Kidney epithelial cell (primary cell): Measurements from ENCODE around the gene PGF. TPM values are rescaled to one million over a fixed set of nuclear protein-coding genes. Genes with fewer than 3 reads are reported as not detected.

Experiments
- DNase-seq: peaks from one replicate; pipeline ENCODE4 v3.0.0-alpha.2; 2010; ENCODE audit warnings: low read depth
- H3K27me3 ChIP-seq: 2 replicates; pipeline ENCODE4 v1.6.0; 2011; ENCODE audit warnings: low read length; ENCODE audit not compliant: control insufficient read depth, insufficient read depth
- H3K36me3 ChIP-seq: 2 replicates; pipeline ENCODE4 v1.5.1; 2011; ENCODE audit warnings: low read length; ENCODE audit not compliant: control insufficient read depth, insufficient read depth
- H3K4me3 ChIP-seq: 2 replicates; pipeline ENCODE4 v1.5.1; 2011; ENCODE audit warnings: low read depth, mild to moderate bottlenecking, control low read depth, low read length
- total RNA-seq: library from RNA; depleted of rRNA; stranded (reverse); fragments of >200 nt; gene quantifications from 2 replicates; pipeline ENCODE4 v1.2.3, GENCODE V29; 2015
- TF ChIP-seq, protein P1 (sequence below): IDR thresholded peaks from 2 replicates; pipeline ENCODE4 v1.5.1; 2011; ENCODE audit warnings: mild to moderate bottlenecking, moderate library complexity, low read length, control low read depth, inconsistent platforms; ENCODE audit not compliant: insufficient read depth, poor library complexity, severe bottlenecking

The PGF gene
- total RNA-seq, 1 donor from 2014 or later = 11.2 TPM

GRCh38 chr14:74982661-74983060, 27.3 kb upstream of the PGF start:
- Histone ChIP-seq H3K4me3 (no peak overlapping the region), H3K27me3 (no peaks in the 10 kb centered on the region), H3K36me3 (no peaks in the 10 kb centered on the region)
- TF ChIP-seq, protein P1, sequence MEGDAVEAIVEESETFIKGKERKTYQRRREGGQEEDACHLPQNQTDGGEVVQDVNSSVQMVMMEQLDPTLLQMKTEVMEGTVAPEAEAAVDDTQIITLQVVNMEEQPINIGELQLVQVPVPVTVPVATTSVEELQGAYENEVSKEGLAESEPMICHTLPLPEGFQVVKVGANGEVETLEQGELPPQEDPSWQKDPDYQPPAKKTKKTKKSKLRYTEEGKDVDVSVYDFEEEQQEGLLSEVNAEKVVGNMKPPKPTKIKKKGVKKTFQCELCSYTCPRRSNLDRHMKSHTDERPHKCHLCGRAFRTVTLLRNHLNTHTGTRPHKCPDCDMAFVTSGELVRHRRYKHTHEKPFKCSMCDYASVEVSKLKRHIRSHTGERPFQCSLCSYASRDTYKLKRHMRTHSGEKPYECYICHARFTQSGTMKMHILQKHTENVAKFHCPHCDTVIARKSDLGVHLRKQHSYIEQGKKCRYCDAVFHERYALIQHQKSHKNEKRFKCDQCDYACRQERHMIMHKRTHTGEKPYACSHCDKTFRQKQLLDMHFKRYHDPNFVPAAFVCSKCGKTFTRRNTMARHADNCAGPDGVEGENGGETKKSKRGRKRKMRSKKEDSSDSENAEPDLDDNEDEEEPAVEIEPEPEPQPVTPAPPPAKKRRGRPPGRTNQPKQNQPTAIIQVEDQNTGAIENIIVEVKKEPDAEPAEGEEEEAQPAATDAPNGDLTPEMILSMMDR = no peak
- DNase-seq = no peak

DNA sequence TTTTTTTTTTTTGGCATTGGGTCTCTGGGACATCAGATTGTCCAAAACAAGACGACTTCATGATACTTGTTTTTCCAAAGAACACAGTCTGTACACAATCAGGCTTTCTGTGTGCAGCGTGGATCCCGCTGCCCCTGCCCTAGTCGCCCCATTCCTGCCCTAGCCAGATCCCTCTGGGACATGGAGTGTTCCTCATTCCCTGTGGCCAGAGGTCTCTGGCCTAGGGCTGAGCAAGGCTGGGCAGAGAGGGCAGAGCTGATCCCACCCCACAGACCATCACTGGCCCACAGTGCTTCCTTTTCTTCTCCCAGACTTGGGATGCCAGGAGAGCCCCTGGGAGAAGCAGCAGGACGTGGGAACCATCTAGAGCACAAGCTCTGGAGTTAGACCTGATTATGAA, 26.4 kb upstream of the PGF start:
- TF ChIP-seq, protein P1 = no peak

DNA sequence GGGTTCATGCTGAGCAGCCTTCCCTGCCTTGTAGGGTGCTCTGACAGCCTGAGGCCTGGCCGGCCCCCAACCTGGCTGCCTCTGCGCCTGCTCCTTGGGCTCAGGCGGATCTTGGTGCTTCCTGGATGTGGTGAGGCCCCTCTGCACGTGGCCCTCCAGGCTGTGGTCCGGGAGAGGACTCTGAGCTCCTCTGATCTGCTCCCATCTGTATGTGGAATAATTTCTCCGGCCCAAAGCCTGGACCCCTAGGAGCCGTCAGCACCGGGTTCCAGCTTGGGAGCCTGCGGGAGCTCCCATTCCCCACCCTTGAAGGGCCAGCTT, 26.0 kb upstream of the PGF start:
- no peaks in the 10 kb centered on the region for H3K27me3 ChIP-seq
- TF ChIP-seq, protein P1 = no peak
- H3K36me3 ChIP-seq = no peaks in the 10 kb centered on the region
- DNase-seq = no peak
- H3K4me3 ChIP-seq = no peak overlapping the region

More for the DNA sequence above, 26.4 kb upstream of the PGF start:
- DNase-seq = no peak
- Histone ChIP-seq H3K36me3 (no peaks in the 10 kb centered on the region), H3K4me3 (no peak overlapping the region), H3K27me3 (no peaks in the 10 kb centered on the region)

DNA sequence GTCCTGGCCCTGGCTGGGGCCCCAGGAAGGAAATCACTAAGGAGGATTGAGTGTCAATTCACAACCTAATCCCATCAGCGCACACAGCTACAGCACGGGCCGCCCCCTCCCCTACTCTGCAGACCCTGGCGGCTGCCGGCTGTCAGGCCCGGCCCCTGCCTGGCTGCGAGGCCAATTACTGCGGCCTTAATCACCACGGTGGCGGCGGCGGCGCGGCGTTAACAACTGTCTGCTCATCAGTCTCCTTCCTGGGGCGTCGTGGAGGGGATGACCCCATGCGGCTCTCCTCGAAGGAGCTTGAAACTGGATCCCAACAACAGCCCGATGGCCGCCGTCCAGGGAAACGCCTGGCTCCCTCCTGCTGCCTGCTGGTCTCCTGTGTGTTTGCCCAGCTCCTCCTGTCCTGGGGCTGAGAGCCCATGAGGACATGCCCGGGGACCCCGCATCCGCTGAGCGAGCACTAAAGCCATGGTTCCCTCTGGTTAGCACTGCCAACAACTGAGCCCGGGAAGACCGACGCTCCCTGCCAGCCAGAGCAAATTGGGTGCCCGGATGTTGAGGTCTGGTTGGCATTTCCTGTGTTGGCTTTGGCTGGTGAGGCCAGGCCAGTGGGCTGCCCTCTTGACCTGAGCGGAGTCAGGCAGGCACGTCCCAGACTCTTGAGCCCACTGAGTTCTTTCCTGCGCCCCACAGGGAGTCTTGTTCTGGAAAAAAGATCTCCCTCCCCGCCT, 25.5 kb upstream of the PGF start:
- DNase-seq = no peak
- H3K27me3 ChIP-seq = no peaks in the 10 kb centered on the region
- H3K4me3 ChIP-seq = no peak overlapping the region
- H3K36me3 ChIP-seq = no peaks in the 10 kb centered on the region
- TF ChIP-seq, protein P1 = no peak

- DNase-seq = no peak
- Histone ChIP-seq H3K4me3 (no peak overlapping the region), H3K36me3 (no peaks in the 10 kb centered on the region), H3K27me3 (no peaks in the 10 kb centered on the region)
- TF ChIP-seq, protein P1 = no peak
These were observed 25.0 kb upstream of the PGF start for GRCh38 chr14:74980398-74980730.
